Measurements from ENCODE around the gene CNTROB. TPM values are rescaled to one million over a fixed set of nuclear protein-coding genes. Genes with fewer than 3 reads are reported as not detected.

CNTROB gene
- 10 to 100 TPM; 22.4 to 38.0 (median 28.0) TPM for total RNA-seq

- Histone ChIP-seq H3K4me3 (peak within 1 kb of the TSS; percentile 79 to 97 (median 85)), H3K27ac (peak within 1 kb of the TSS; percentile 63 to 94 (median 82)), H3K9me3 (no peaks in the 10 kb centered on the region), H3K36me3 (peaks cover 0 to 52% (median 0%) of the 10 kb centered on the region in 3 donors), H3K27me3 (no peaks in the 10 kb centered on the region), H3K4me1 (peaks cover 0 to 52% (median 21%) of the 10 kb centered on the region in 4 donors)
- TF ChIP-seq EP300 (IDR thresholded peaks at IDR 0.05), result peak; percentile 97 to 99
- no peak for TF ChIP-seq CTCF (IDR thresholded peaks at IDR 0.05)
- peak; percentile 79 to 93 for TF ChIP-seq POLR2A (IDR thresholded peaks at IDR 0.05)
- 1% methylated on average over 42 to 52 of the region's 55 CpGs for WGBS, 2 donors
- DNase-seq (ENCODE audit: low spot score in 2 of 2), result peak; percentile 99
Measured at GRCh38 chr17:7931709-7932482, at the start of gene CNTROB, which contains the start of gene TRAPPC1. Gene CNTROB, plus strand, starts transcription at chr17:7932206. Its CDS starts 874 bp downstream, at chr17:7933080. Gene TRAPPC1, minus strand, starts transcription at chr17:7931946. Its CDS starts 117 bp downstream, at chr17:7931829.

GRCh38 chr17:7882629-7883028, 49.4 kb upstream of the CNTROB start:
- Histone ChIP-seq H3K36me3 (peaks cover 0 to 17% (median 0%) of the 10 kb centered on the region in 3 donors), H3K4me3 (peak overlapping the region in 1 of 4 donors; percentile 2), H3K27ac (peak overlapping the region; percentile 62 to 95 (median 85)), H3K4me1 (peaks cover 0 to 69% (median 21%) of the 10 kb centered on the region in 4 donors), H3K9me3 (no peaks in the 10 kb centered on the region), H3K27me3 (no peaks in the 10 kb centered on the region)
- 72 to 75% methylated on average over 3 of the region's 3 CpGs for WGBS, 2 donors
- no peak for DNase-seq (ENCODE audit: low spot score in 2 of 2)
- TF ChIP-seq CTCF (IDR thresholded peaks at IDR 0.05), result no peak
- TF ChIP-seq POLR2A (IDR thresholded peaks at IDR 0.05), result peak in 1 of 2 donors; percentile 57
- TF ChIP-seq EP300 (IDR thresholded peaks at IDR 0.05), result peak in 1 of 2 donors; percentile 69

- Histone ChIP-seq H3K4me3 (peak overlapping the region; percentile 47 to 88 (median 50)), H3K36me3 (peaks cover 0 to 12% (median 0%) of the 10 kb centered on the region in 3 donors), H3K9me3 (no peaks in the 10 kb centered on the region), H3K4me1 (peaks cover 0 to 80% (median 33%) of the 10 kb centered on the region in 4 donors), H3K27ac (peak overlapping the region; percentile 62 to 95 (median 85)), H3K27me3 (no peaks in the 10 kb centered on the region)
- WGBS, 2 donors, result 1% methylated on average over 3 of the region's 3 CpGs
- no peak for DNase-seq (ENCODE audit: low spot score in 2 of 2)
- TF ChIP-seq CTCF (IDR thresholded peaks at IDR 0.05), result no peak
- no peak for TF ChIP-seq POLR2A (IDR thresholded peaks at IDR 0.05)
- no peak for TF ChIP-seq EP300 (IDR thresholded peaks at IDR 0.05)
Measured at GRCh38 chr17:7883781-7884386, 48.1 kb upstream of the CNTROB start.

- no peak for TF ChIP-seq CTCF (IDR thresholded peaks at IDR 0.05)
- no peak for TF ChIP-seq POLR2A (IDR thresholded peaks at IDR 0.05)
- TF ChIP-seq EP300 (IDR thresholded peaks at IDR 0.05), result no peak
- H3K36me3 ChIP-seq, result peaks cover 0 to 10% (median 0%) of the 10 kb centered on the region in 3 donors
- DNase-seq (ENCODE audit: low spot score in 2 of 2), result no peak
- H3K27ac ChIP-seq, result peak overlapping the region; percentile 79 to 97 (median 94)
- WGBS, 2 donors, result 0 to 1% methylated on average over 42 to 43 of the region's 100 CpGs
- H3K4me3 ChIP-seq, result peak overlapping the region; percentile 47 to 89 (median 80)
- peaks cover 0 to 86% (median 42%) of the 10 kb centered on the region in 4 donors for H3K4me1 ChIP-seq
- no peaks in the 10 kb centered on the region for H3K9me3 ChIP-seq
- H3K27me3 ChIP-seq, result no peaks in the 10 kb centered on the region
Measured at GRCh38 chr17:7884581-7885366, 47.2 kb upstream of the CNTROB start.
